Left cardiac atrium (tissue), 4 donors: ENCODE measurements around the gene KRT83. TPM values are rescaled to one million over a fixed set of nuclear protein-coding genes. Genes with fewer than 3 reads are reported as not detected.
A peak's percentile ranks its signal among the peaks of the same experiment; 100 is the strongest.
"Not testable (repeated sequence)": the region's sequence is repeated elsewhere in the genome, so short reads cannot be mapped to it uniquely, and the experiment has no call there.

Source experiments
- ATAC-seq, 2 donors: fragments of 200-7000 bp; cut with Tn5 transposase; one replicate each; pipeline ENCODE4 v1.9.1; 2020; ENCODE audit warnings: mild to moderate bottlenecking in 2 of 2, moderate library complexity in 2 of 2
- DNase-seq: peaks from one replicate; pipeline ENCODE4 v3.0.0-alpha.2; 2020
- intact Hi-C, 2 donors: fragments of 100-400 bp; cut with DNase I; formaldehyde crosslinking; loops; one replicate each; pipeline versions ENCODE4 v1.14.1 to v1.15.1; 2022 to 2023
- total RNA-seq, 2 donors: library from RNA; stranded (reverse); fragmentation: NEBNext Ultra II Directional; extraction: Animal tissue kit (Norgen Biotek cat#: 25700); gene quantifications; one replicate each; pipeline ENCODE4 v1.2.1, GENCODE V29; 2021
- donor health status: DM: no; HTN: yes; CAD: no.
- donor health status: DM: no; HTN: yes; CAD: no; lungs with severe emphysema.
- donor health status: DM: yes; HTN: yes; CAD: no.
- donor health status: Dilated cardiomyopathy.

Gene KRT83
- total RNA-seq, 2 donors from 2014 or later: not detected

DNA sequence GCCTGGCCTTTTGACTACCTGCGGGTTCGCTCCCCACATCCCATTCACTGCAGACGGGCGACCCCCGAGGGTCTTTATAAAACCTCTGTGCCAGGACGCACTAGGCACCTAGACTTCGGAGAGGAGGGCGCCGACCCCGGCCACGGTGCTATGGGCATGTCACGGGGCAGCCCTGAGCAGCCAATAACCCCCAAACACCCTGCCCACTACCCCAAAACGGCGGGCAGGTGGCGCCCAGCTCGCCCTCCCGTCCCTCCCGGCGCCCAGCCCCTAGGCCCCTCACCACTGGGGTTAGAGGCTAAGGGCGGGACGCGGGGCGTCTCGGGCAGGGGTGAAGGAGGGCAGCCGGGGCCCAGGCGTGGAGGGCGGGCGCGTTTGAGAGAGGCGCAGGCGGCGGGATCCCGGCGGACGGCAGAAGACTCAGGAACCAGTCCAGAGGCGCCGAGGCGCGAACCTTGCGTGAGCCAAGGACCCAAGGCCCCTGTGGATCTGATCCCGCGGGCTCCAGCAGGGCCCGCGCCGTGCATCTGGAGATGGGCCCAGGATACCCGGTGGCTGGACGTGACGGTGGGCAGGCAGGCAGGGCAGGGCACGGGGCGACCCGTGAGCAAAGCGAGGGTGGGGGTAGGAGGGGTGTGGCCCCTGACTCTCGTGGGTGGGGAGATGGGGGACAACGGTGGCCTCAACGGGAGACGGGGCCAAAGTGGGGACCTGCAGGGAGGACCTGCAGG lies 35.0 kb upstream of the KRT83 start:
- DNase-seq: no peak
- ATAC-seq: no peak
- intact Hi-C loops: no loop called here

DNA sequence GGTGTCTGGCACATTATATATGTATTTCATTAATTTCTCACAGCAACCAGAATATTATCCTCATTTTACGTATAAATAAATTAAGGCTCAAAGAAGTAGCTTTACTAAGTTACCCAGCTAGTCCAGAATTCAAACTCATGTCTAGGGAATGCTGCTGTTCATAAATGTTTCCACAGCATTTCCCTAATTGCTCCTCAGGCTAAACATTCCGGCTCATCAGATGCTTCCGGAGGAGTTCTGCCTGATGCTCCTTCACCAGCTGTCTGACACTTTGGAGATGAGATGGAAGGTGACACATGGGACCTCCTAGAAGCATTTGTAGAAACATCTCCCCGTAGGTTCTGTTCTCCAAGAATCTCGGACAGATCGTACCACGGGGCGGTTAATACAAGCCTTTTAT lies 34.0 kb upstream of the KRT83 start:
- no peak for DNase-seq
- ATAC-seq: no peak
- intact Hi-C loops: no loop called here

DNA sequence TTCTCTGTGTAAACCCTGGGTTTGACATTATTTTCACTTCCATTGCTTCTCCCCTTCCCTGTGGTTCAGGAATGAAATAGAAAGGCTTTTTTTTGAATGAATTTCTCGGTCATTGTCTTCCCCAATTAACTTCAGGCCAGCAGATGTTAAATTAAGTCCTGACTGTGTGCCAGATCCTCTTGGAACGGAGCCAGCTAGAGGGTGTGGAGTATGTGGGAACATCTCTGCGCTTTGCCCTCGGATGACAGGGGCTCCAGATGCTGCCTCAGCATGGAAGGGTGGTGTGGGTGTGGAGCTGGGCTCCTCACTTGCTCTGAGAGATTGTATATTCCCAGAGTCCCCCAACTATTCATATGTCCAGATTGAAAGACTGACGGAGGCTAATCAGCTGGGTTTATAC lies 33.0 kb upstream of the KRT83 start:
- no peak for DNase-seq
- ATAC-seq: no peak
- intact Hi-C loops: no loop called here

DNA sequence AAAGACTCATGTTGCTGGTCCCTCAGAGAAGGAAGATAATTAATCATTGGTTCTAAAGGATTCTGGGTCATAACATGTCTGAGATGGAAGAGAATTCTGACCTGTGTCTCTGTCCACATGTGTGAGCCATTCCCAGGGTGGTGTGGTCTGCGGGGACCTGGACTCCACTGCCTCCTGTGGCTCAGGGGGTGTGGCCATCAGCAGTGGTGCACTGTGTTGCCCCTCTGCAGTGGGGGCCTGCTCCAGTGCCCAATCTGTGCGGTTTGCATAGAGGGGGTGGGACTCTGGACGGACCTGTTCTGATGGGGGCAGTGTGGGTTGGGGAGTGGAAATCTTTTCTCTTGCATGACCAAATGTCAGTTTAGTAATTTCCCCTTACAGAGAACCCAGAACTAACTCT lies 32.6 kb upstream of the KRT83 start:
- ATAC-seq: no peak
- DNase-seq: no peak
- intact Hi-C loops: no loop called here

DNA sequence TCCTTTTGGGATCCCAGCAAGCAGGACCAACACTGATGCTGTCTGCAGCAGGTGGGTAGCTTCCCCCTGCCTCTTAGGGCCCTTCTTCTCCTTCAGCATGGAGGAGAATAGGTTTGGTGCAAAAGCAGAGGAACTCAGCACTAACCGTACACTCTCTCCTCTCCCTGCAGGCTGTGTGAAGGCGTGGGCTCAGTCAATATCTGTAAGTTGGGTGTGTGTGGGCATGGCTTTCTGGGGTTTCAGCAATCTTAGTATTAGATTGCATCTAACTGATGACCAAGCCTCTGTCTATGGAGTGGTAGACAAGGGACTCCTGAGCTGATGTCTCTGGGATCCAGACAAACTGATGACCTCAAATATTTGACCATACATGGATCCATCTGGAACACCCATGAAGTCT lies 31.8 kb upstream of the KRT83 start:
- intact Hi-C loops: no loop called here
- DNase-seq (no peak), ATAC-seq (no peak)

DNA sequence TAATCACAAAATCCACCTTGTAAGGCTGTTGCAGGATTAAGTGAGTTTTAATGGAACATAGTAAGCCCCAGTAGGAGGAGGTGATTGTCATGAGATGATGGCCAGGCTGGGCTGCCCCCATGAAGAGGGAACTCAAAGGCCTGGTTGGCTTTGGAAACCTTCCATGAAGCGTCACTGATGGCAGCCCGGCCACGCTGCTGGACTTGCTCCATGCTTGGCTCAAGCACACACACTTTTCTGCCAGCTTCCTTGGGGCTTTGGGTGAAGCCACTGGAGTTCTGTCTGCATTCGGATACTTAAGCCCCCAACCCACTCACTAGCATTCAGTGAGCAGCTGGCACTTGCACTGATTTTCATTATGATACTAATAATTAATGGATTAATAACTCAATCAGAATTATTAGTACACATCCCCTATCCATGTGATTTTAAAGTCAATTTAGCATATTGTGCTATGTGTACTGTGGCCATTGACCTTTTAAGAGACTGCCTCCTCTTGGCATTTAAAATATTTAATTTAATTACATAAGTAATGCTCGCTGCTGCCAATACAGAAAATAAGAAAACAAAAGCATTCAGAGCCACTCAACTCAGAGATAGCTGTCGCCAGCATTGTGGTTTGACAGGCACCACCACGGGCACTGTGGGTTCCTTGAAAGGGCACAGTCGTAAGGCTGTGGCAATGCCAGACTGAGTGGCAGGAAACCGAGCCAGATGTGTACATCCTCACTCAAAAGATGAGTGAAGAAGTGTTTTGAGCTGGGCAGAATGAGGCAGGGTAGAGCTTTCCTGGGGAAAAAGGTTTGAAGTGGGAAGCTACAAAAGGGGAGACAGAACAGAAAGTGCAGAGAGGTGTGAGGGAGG lies 30.2 kb upstream of the KRT83 start:
- DNase-seq: peak; percentile 42
- intact Hi-C loops: no loop called here
- ATAC-seq: peak; percentile 54 to 79

DNA sequence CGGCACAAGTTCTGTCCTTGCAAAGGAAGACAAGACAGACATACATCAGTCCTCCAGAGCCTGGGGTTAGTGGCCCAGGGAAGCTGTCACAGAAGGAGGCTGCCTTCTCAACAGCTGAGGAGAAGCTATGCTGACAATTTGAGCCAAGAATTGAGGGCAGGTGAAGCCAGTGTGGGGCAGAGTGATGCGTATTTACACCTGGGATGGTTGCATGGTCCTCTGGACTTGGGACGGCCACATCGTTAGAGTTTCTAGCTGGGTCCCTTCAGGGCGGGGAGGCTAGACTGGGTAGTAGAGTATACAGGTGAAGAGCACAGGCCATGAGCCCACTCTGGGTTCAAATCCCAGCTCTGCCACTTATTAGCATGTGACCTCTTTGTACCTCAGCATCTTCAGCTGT lies 29.6 kb upstream of the KRT83 start:
- intact Hi-C loops: no loop called here
- DNase-seq (no peak), ATAC-seq (no peak)

DNA sequence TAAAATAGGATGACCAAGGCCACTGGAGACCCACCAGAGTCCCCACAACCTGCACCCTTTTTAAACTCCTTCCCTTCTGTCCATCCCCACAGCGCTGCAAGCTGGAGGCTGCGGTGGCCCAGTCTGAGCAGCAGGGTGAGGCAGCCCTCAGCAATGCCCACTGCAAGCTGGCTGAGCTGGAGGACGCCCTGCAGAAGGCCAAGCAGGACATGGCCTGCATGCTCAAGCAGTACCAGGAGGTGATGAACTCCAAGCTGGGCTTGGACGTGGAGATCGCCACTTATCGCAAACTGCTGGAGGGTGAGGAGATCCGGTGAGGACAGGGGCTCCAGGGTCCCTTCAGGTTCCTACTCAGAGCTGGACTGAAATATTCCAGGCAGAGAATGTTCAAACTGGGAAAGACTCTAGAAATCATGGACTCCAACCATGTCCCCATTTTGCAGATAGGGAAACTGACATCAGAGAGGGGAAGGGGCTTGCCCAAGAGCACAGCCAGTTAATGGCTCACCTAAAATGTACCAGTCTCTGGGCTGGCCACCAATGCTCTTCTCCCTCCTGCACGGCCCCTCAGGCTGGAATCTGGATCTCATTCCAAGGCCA lies 28.9 kb upstream of the KRT83 start:
- intact Hi-C loops: no loop called here
- DNase-seq: no peak

DNA sequence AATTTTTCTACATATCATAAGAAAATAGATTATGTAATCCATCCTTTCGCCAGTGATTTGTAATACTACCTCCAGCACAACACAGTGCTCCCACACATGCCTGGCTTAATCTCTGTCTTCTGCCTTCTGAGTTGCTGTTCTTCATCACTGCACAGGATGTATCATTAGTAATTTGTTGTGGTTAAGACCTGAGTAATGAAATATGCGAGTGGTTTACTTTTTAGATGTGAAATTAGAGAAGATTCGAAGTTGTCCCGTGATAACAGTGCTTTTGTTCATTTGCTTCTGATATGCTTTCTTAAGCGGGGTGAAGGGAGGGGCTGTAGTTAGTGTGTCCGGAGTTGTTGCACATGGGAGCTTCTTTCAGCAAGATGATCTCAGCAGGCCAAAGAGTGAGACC lies 28.0 kb upstream of the KRT83 start:
- ATAC-seq (peak in 1 of 2 donors; percentile 83), DNase-seq (no peak)
- intact Hi-C loops: no loop called here

More for the DNA sequence above, 28.9 kb upstream of the KRT83 start:
- ATAC-seq: no peak

DNA sequence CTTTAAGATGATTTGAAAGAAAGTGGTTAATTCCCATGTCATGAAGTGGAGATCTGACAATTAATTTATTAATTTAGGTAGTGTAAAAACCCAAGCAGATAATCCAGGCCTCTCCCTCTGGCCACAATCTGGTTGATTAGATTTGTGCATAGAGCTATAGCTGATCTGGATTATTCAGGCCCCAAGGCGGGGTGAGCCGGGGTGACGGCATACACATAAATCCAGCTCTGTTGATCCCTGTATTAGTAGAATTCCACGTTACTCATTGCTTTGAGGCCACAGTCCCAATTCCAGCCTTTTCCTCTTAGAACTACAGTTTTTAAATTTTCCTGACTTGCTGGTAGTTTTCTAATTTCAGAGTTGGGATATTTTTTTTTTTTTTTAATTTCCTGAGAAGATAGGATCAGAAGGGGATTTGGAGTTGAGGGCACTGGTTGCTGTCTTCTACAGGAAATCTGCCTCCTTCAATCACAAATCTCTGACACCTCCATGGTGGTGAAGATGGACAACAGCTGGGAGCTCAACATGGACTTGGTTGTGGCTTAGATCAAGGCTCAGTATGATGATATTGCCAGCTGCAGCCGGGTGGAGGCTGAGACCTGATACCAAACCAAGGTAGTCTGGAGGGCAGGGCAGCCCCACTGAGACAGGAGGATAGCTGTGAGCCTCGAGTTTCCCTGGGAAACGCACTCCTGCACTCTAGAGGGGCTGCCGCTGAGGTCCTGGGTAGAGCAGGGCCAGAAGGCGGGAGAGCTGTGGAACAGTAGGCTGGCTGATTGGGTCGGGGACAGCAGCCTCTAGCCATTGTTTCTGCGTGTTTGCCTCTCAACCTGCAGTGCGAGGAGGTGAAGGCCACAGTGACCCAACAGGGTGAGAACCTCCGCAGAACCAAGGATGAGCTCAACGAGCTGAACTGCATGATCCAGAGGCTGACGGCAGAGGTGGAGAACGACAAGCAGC lies 26.6 kb upstream of the KRT83 start:
- ATAC-seq: no peak
- no peak for DNase-seq
- intact Hi-C loops: no loop called here

DNA sequence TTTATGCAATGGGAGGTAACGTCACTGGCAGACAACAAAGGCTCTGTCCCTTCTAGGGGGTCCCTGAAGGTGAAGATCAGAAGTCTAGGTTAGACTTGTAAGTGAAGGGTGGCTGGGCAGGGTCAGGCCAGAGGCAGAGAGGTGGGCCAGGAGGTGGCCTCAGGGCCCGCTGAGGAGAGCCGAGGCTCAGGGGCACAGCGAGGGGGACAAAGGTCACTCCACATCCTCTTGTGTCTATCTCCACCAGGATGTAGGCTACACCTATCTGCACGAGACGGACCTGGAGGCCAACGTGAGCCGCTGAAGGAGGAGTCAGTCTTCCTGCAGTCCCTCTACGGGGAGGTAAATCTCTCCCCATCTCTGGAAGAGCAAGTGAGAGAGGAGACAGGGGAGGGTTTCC lies 25.8 kb upstream of the KRT83 start:
- DNase-seq (no peak), ATAC-seq (no peak)
- intact Hi-C loops: no loop called here

DNA sequence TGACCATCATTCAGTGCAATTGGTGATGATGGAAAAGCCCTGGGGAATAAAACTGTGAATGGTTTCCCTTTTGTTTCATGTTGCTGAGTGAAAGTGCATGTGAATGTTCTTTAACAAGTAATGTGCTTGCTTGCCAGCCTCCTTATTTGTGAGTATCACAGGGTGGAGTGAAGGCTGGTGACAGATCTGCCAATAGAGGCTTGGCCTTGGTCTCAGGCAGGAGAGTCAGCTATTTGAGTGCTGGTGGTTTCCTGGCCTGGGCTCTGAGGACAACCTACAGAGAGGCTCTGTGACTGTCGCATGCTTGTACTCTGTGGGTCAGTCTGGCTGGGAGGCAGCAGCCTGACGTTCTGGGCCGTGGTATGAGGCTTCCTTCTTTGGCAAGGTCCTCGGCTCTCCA lies 25.4 kb upstream of the KRT83 start:
- intact Hi-C loops: no loop called here
- DNase-seq: no peak
- peak in 1 of 2 donors; percentile 56 for ATAC-seq

DNA sequence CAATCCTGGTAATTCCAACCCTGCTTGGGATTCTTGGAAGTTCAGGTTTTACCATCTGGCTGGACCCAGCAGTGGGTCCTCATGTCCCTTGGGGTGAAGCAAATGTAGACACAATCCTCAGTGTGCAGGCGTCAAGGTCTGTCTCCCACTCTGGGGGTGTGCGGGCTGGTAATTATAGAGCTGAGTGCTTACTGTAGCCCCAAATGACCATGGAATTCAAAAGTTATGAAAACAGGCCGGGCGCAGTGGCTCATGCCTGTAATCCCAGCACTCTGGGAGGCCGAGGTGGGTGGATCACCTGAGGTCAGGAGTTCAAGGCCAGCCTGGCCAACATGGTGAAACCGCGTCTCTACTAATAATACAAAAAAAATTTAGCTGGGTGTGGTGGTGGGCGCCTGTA lies 23.8 kb upstream of the KRT83 start:
- intact Hi-C loops, ATAC-seq, DNase-seq: not testable (repeated sequence)

DNA sequence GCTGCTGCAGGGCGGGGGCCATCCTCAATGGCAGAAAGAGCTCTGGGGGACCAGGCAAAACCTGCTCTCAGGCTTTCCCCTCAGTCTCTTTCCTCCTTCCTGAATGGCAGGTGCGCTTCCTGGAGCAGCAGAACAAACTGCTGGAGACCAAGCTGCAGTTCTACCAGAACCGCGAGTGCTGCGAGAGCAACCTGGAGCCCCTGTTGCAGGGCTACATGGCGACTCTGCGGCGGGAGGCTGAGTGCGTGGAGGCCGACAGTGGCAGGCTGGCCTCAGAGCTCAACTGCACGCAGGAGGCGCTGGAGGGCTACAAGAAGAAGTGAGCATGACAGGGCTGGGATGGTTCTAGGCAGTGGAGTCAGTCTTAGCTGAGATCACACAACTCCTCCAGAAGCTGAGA lies 22.9 kb upstream of the KRT83 start:
- ATAC-seq (no peak), DNase-seq (no peak)
- intact Hi-C loops: no loop called here

DNA sequence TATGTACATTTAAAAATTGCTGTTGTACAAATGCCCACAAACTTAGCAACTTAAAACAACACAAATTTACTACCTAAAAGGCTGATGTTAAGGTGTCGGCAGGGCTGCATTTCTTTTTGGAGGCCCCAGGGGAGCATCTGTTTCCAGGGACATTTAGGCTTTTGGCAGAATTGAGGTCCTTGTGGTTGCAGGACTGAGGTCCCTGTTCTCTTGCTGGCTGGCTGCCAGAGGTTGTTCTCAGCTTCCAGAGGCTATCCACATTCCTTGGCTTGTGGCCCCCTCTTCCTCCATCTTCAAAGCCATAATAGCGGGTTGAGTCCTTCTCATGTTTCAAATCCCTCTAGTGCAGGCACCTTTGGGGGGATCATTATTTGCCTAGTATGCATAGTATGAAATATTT lies 22.4 kb upstream of the KRT83 start:
- intact Hi-C loops: no loop called here
- DNase-seq: no peak
- ATAC-seq: no peak

DNA sequence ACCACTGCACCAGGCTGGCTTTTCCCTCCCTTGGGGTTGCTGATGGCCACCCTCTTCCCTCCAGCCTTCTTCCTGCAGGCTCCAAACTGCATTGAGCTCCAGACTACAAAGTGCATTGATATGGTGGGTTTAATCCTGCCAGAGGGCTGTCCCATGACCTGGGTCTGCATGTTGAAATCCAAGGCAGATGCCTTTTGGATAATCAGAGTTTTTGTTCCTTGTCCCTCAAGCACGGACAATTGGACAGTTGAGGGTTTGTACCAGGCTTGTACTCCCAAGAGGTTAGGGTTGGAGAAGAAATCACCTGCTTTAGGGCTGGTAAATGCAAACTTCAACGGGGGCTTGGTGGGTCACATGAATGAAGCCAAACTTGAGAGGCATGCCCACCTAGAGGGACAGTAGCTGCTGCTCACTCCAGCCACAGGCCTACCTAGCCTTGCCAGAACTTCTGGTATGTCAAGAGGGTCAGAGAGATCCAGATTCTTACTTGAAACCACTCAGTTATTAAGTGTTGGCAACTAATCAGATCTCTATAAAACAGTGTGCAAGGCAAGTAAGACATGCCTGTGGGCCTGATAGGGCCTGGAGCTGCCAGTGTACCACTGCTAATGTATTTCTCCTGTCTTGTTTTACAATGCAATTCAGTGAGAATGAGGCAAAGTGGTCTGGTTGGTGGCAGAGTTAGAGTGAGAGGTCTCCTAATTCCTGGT lies 21.7 kb upstream of the KRT83 start:
- no peak for DNase-seq
- intact Hi-C loops: no loop called here

DNA sequence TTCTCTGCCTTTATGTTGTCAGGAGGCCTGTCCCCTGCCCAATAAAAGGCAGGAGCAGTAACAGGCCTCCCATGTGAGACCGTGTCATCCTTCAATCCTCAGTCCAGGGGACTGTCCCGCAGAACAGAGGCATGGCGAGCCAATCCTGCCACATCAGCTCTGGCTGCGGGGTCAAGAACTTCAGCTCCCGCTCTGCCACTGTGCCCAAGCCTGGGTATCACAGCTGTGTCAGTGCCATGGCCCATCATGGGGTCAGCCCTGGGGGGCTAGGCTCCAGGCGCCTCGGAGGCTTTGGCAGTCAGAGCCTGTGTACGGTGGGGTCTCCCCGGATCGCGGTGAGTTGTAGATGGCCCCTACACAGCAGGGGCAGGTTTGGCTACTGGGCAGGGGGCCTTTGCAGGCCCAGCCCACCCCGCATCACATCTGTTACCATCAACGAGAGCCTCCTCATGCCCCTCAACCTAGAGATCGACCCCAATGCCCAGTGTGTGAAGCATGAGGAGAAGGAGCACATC lies 19.9 kb upstream of the KRT83 start:
- DNase-seq (no peak), ATAC-seq (no peak)
- intact Hi-C loops: no loop called here

More for the DNA sequence above, 21.7 kb upstream of the KRT83 start:
- ATAC-seq: no peak

DNA sequence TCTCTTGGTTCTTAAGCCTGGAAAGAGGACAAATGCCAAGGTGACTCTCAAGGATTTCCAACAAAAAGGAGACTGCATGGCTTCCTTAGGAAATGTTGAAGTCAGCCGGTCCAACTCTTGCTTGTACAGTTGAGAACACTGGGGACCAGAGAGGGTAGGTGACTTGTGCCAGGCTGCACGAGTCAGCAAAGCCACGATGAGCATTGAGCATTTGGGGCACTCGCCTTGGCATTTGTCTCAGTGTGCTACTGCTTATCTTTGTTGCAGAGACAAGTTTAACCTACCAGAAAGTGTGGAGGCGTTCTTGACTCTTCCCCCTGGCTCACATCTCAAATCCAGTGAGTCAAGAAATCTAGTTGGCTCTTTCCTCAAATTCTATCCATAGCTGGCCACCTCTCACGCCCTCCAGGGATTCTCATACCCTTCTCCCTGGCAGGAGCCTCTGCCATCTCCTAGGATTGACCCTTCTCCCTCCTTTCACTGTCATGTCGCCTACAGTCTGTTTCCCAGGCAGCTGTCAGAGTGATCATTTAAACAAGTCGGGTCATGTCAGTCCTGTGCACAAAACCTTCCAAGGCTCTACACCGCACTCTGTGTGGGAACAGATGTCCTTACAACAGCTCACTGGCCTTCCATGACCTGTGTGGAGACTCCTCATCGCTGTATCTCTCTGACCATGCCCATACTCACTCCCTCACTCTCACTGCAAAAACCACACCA lies 17.2 kb upstream of the KRT83 start:
- intact Hi-C loops: no loop called here
- no peak for DNase-seq
- no peak for ATAC-seq
